SHP77 treated with DMSO at 0.1 percent for 48 hours (cell line): Measurements from ENCODE around the gene GJA3.

Experiments
- DNase-seq: peaks from one replicate; lab custom pipeline; 2025; lab: John Stamatoyannopoulos, UW

GJA3 gene

DNA sequence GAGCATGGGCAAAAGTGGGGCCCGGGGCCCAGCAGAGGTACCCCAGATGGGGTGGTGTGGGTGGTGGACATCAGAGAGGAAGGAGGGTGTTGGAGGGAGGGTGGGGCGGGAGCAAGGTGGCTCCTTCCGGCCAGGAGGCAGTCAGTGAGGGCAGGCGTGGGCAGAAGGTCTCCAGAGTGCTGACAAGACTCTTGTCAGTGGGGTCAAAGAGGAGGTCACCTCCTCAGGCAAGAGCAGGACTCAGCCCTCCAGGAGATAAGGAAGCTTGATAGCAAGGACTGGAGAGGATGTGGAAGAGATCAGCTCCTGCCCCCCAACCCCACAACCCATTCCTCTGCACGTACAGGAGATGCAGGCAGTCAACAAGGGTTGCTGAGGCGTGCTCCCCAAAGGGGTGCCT is 9.8 kb downstream of the GJA3 start:
- DNase-seq, result no peak

GRCh38 chr13:20150561-20150960 is 10.3 kb downstream of the GJA3 start:
- DNase-seq, result no peak

- DNase-seq, result no peak
These were observed 11.1 kb downstream of the GJA3 start for GRCh38 chr13:20149762-20150161.

GRCh38 chr13:20148501-20149183 is 12.2 kb downstream of the GJA3 start:
- no peak for DNase-seq

DNA sequence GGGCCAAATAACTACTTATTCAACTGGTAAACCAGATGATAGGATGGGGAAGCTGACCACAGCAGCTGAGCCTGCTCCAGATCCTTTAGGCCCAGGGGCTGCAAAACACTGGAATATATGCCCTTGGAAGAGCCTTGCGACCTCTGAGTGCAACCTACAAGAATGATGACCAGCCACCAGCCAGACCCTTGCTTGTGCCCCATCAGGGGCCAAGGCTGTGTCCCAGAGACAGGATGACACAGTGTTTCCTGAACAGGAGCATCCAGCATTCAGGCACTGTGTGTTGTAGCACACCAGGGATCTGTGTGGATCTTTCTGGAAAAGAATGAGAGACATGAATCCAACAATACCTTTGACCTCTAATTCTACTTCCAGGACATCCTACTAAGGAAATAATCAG is 14.5 kb downstream of the GJA3 start:
- no peak for DNase-seq

DNA sequence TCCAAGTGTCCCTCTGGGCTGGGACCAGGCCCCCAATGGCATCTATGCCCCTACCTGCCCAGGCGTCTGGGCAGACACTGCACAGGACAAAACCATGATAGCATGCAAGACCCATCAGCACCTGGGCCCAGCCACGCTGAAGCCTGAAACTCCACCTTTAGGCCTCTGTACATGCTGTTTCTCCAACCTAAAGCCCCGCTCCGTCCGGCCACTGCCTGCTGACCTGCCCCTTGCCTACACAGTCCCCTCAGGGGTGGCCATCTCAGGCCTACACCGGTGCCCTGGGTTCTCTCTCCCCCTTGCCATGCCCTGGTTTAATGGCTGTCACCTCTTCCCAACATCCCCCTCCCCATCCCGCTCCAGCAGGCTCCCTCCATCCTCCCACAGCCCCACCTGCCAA is 15.3 kb downstream of the GJA3 start:
- no peak for DNase-seq

GRCh38 chr13:20144141-20144850 is 16.6 kb downstream of the GJA3 start:
- DNase-seq, result no peak

DNA sequence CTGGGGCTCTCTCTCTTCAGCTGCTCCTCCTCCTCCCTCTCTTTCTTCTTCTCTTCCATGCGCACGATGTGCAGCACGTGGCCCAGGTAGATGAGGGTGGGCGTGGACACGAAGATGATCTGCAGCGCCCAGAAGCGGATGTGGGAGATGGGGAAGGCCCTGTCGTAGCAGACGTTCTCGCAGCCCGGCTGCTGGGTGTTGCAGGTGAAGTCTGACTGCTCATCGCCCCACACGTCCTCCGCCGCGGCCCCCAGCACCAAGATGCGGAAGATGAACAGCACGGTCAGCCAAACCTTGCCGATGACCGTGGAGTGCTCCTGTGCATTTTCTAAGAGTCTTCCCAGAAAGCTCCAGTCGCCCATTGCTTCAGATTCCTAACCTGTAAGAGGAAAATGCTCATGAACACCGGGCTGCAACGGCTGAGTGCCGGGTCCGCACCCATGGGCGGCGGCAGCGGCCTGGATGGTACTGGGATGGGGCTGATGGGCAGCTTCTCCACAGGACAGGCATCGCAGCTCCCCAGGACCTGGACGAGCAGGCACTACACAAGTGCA is 17.8 kb downstream of the GJA3 start:
- no peak for DNase-seq

DNA sequence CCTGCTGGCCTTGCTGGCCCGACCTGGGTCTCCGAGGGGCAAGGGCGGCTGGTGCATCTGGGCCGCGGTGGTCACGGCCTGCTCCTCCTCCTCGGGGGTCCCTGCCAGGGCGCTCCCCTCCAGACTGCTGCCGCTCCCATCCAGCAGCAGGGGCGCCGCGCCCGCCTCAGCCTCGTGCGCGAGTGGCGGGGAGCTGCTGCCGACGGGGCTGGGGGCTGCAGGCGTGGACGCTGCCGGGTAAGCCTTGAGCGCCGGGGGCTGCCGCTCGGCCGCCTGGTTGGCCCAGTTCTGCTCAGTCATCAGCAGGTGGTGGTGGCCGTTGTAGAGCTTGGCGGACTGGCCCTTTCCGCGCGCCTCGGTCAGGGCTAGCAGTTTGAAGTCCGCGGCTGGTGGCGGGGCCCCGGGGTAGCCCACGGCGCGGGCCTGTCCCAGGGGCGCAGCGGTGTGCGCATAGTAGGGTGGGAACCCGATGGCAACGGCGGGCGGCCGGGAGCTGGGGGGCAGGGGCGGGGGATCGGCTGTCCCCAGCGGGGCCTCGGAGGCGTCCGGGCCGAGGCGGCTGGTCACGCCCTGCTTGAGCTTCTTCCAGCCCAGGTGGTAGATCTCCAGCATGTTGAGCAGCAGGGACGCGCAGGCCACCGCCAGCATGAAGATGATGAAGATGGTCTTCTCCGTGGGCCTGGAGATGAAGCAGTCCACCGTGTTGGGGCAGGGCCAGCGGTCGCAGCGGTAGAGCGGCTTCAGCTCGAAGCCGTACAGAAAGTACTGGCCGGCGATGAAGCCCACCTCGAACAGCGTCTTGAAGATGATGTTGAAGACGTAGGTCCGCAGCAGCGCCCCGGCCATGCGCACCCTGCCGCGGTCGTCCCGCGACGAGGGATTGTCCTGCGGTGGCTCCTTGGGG is 18.6 kb downstream of the GJA3 start:
- no peak for DNase-seq

DNA sequence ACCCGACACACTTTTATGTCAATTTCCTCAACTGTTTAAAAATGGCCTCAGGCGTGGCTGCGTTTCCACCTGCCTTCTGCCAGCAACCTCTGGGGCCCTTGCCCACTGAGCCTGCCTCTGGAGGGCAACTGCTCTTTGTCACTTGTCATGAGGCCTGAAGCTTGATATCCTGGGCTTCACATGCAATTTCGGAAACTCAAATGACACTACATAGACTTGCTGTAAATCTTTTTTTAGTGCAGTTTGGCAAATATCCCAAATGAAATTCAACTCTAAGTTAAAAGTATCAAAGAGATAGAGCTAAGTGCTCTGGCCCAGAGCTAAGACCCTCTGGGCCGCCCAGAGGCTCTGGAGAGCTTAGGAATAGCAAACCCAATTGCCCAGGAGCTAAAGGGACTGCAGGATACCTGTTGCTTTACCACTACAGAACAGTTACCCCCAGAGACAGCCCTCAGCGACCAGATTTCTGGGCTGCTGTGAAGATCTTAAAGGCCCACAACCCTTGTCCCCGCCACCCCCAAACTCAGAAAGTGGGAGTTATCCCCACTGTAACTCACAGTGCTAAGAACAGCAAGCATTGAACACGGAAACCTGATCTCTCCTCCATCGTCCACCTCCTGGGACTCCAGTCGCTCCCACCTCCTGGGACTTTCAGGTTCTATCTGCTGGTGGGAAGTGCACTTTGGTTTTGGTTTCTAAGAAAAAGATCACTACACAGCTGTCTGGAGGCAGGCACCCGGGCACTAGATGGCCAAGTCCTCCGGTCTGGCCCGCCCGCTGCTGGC is 19.4 kb downstream of the GJA3 start:
- DNase-seq, result no peak

GRCh38 chr13:20140487-20140886 is 20.4 kb downstream of the GJA3 start:
- DNase-seq, result no peak

DNA sequence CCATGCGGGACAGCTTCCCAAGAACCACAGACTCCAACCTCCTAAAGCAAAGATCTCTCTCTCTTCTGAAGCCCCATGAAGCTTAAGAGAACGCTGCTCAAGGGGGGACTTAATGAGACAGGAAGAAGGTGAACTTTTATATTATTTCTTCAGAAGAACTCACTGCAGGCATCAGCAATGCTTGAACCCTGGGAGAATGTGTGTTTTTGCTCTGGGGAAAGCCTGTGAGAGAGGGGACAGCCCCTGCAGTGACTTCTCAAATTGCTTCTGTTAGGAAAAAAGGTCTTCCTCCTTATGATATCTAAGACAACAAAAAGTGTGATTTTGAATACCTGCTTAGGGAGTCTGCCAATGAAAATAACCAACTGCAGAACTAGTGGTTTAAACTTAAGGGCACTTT is 23.0 kb downstream of the GJA3 start:
- no peak for DNase-seq

GRCh38 chr13:20136781-20137703 is 23.8 kb downstream of the GJA3 start:
- no peak for DNase-seq

DNA sequence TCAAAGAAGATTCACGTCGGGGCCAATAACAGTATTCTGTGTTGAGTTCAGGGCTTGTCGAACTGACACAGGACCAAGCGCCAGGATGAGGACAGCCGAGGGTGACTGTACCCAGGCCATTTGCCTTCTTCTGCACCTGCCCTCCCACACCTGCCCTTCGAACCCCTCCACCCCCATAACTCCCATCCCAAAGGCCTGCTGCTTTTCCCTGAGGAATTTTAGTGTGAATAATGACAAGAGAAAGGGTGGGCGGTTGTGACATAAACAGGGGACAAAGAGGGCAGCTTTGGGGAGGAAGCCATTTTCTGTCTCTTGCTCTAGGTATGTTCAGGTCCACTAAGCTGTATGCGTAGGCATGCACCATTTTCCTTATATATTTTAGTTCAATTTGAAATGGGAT is 26.1 kb downstream of the GJA3 start:
- no peak for DNase-seq

- no peak for DNase-seq
These were observed 28.7 kb downstream of the GJA3 start for GRCh38 chr13:20132052-20132634.

DNA sequence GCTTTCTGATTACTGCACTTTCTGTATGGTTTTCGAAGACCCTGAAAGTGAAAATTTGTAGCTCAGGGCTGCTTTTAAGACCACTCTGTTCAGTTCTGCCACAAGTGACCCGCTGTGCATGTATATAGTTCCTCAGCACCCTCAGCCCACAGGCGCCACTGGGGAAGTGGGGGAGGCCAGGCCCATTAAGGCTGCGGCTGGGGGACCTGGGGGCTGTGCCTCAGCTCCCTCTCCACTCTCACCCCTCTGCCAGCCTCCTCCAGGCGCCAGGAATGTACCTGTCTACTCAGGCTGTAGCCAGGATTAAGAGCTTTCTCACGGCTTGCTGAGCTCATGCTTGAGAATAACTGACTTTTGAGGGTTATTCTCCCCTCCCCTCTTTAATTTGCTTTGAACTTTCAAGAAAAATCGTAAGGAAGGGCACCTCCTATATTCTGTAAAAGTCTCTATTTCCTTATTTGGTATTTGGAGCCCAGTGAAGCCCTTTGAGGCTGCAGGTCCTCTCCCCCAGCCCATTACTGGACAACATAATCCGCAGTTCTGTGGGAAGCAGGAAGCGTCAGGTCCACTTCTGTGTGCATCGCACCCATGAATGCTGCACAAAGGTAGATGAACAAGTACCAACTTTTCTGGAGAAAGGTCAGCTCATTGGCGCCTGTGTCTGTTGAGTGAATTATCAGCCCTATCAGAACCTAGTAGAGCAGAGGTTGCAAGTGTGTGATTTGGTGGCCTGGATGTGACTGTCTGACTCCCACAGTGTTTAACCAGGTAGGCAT is 29.6 kb downstream of the GJA3 start:
- DNase-seq, result no peak

GRCh38 chr13:20130652-20131051 is 30.2 kb downstream of the GJA3 start:
- no peak for DNase-seq

DNA sequence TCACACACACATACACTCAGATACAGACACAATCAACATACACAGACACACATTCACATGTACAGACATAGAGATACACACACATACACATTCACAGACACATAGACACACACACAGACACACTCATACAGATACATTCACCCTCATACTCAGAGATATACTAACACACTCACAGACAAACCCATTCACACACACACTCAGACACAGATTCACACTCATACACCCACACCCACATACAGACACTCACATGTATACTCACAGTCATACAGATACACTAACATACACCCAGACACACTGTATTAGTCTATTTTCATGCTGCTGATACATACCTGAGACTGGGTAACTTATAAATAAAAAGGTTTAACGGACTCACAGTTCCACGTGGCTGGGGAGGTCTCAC is 30.8 kb downstream of the GJA3 start:
- DNase-seq, result no peak

DNA sequence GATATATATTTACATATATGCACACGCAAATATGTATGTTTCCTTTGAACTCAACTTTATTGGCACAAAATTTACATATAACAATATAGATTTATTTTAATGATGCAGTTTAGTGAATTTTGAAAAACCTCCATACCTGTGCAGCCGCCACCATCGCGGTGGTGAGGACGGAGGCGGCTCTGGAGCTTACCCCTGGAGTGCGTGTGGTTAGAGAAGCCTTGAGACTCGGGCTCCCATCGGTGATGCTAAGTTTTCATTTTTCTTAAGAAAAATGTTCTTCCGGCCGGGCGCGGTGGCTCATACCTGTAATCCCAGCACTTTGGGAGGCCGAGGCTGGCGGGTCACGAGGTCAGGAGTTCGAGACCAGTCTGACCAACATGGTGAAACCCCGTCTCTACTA is 31.8 kb downstream of the GJA3 start:
- DNase-seq, result no peak
